ENCODE results near the gene VIL1. TPM values are rescaled to one million over a fixed set of nuclear protein-coding genes. Genes with fewer than 3 reads are reported as not detected.

Gene VIL1
- polyA plus RNA-seq, 1 donor (not counting 4 experiments of a cell fraction or from before 2014, with no cell fraction given): not detected

DNA sequence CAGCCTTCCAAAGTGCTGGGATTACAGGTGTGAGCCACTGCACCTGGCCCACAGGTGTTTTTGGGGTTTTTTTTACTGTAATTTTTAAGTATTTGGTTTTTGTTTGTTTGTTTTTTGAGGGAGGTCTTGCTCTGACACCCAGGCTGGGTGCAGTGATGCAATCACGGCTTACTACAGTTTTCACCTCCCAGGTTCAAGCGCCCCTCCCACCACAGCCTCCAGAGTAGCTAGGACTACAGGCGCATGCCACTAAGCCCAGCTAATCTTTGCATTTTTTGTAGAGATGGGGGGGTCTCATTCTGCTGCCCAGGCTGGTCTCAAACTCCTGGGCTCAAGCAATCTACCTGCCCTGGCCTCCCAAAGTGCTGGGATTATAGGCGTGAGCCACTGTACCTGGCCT lies 44.1 kb upstream of the VIL1 start:
- Histone ChIP-seq H3K79me2 (ENCODE audit: control insufficient read depth, insufficient read depth, low read length) (no peaks in the 10 kb centered on the region), H3K36me3 (ENCODE audit: control insufficient read depth in 2 of 2, extremely low read depth in 1 of 2, insufficient read depth in 2 of 2, low read length in 2 of 2) (no peaks in the 10 kb centered on the region), H3K4me1 (ENCODE audit: control insufficient read depth, extremely low read depth, insufficient read depth, low read length) (peaks cover 7% of the 10 kb centered on the region), H3K4me3 (ENCODE audit: control insufficient read depth in 2 of 3, extremely low read depth in 1 of 3, insufficient read depth in 2 of 3, low read depth in 1 of 3, low read length in 3 of 3) (no peak overlapping the region), H3K9me1 (ENCODE audit: control insufficient read depth, extremely low read depth, insufficient read depth, low read length) (no peaks in the 10 kb centered on the region), H3K27me3 (ENCODE audit: control insufficient read depth, extremely low read depth, insufficient read depth, low read length) (no peaks in the 10 kb centered on the region), H3K4me2 (ENCODE audit: control insufficient read depth, extremely low read depth, insufficient read depth, low read depth, low read length) (no peak overlapping the region), H3K9me3 (ENCODE audit: control insufficient read depth, low read depth, low read length) (no peaks in the 10 kb centered on the region), H2AFZ (ENCODE audit: control insufficient read depth, low read length) (no peak overlapping the region), H3K9ac (ENCODE audit: control insufficient read depth, extremely low read depth, insufficient read depth, low read length) (no peak overlapping the region), H3K27ac (ENCODE audit: control insufficient read depth, insufficient read depth, low read length) (no peak overlapping the region), H4K20me1 (ENCODE audit: control insufficient read depth, extremely low read depth, insufficient read depth, low read length) (no peaks in the 10 kb centered on the region)
- DNase-seq (ENCODE audit: low read depth, low spot score): no peak
- no peak for TF ChIP-seq EZH2 (IDR thresholded peaks at IDR 0.05; ENCODE audit: low read length)
- TF ChIP-seq, protein P1, sequence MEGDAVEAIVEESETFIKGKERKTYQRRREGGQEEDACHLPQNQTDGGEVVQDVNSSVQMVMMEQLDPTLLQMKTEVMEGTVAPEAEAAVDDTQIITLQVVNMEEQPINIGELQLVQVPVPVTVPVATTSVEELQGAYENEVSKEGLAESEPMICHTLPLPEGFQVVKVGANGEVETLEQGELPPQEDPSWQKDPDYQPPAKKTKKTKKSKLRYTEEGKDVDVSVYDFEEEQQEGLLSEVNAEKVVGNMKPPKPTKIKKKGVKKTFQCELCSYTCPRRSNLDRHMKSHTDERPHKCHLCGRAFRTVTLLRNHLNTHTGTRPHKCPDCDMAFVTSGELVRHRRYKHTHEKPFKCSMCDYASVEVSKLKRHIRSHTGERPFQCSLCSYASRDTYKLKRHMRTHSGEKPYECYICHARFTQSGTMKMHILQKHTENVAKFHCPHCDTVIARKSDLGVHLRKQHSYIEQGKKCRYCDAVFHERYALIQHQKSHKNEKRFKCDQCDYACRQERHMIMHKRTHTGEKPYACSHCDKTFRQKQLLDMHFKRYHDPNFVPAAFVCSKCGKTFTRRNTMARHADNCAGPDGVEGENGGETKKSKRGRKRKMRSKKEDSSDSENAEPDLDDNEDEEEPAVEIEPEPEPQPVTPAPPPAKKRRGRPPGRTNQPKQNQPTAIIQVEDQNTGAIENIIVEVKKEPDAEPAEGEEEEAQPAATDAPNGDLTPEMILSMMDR (optimal IDR thresholded peaks at IDR 0.05 in 1 of 3, IDR thresholded peaks at IDR 0.05 in 1 of 3, conservative IDR thresholded peaks at IDR 0.05 in 1 of 3; ENCODE audit: extremely low read depth in 1 of 3, insufficient read depth in 2 of 3, low read length in 3 of 3): no peak
- dilution Hi-C loops (cut with MboI; ENCODE audit: extremely low pct_ligation_motif_present, low sequenced_read_pairs): no loop called here
- no peak for FAIRE-seq

DNA sequence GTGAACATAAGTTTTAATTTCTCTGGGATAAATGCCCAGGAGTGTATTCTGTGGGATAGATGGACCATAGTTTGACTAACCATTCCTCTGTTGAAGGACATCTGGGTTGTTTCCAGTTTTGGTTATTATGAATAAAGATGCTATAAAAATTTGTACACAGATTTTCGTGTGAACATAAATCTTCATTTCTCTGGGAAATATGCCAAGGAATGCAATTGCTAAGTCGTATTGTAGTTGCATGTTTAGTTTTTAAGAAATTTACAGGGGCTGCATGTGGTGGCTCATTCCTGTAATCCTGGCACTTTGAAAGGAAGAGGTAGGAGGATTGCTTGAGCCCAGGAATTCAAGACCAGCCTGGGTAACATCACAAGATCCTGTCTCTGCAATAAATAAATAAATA lies 43.7 kb upstream of the VIL1 start:
- no peaks in the 10 kb centered on the region for H3K36me3 ChIP-seq (ENCODE audit: control insufficient read depth in 2 of 2, extremely low read depth in 1 of 2, insufficient read depth in 2 of 2, low read length in 2 of 2)
- H3K9me3 ChIP-seq (ENCODE audit: control insufficient read depth, low read depth, low read length): no peaks in the 10 kb centered on the region
- H3K27ac ChIP-seq (ENCODE audit: control insufficient read depth, insufficient read depth, low read length): no peak overlapping the region
- no peaks in the 10 kb centered on the region for H3K79me2 ChIP-seq (ENCODE audit: control insufficient read depth, insufficient read depth, low read length)
- H3K27me3 ChIP-seq (ENCODE audit: control insufficient read depth, extremely low read depth, insufficient read depth, low read length): no peaks in the 10 kb centered on the region
- no peaks in the 10 kb centered on the region for H3K9me1 ChIP-seq (ENCODE audit: control insufficient read depth, extremely low read depth, insufficient read depth, low read length)
- peaks cover 7% of the 10 kb centered on the region for H3K4me1 ChIP-seq (ENCODE audit: control insufficient read depth, extremely low read depth, insufficient read depth, low read length)
- FAIRE-seq (no peak), DNase-seq (ENCODE audit: low read depth, low spot score) (no peak)
- no peaks in the 10 kb centered on the region for H4K20me1 ChIP-seq (ENCODE audit: control insufficient read depth, extremely low read depth, insufficient read depth, low read length)
- H3K9ac ChIP-seq (ENCODE audit: control insufficient read depth, extremely low read depth, insufficient read depth, low read length): no peak overlapping the region
- no peak overlapping the region for H3K4me2 ChIP-seq (ENCODE audit: control insufficient read depth, extremely low read depth, insufficient read depth, low read depth, low read length)
- dilution Hi-C loops (cut with MboI; ENCODE audit: extremely low pct_ligation_motif_present, low sequenced_read_pairs): no loop called here
- no peak overlapping the region for H3K4me3 ChIP-seq (ENCODE audit: control insufficient read depth in 2 of 3, extremely low read depth in 1 of 3, insufficient read depth in 2 of 3, low read depth in 1 of 3, low read length in 3 of 3)
- no peak overlapping the region for H2AFZ ChIP-seq (ENCODE audit: control insufficient read depth, low read length)
- TF ChIP-seq EZH2 (IDR thresholded peaks at IDR 0.05; ENCODE audit: low read length): no peak
- TF ChIP-seq, protein P1 (optimal IDR thresholded peaks at IDR 0.05 in 1 of 3, IDR thresholded peaks at IDR 0.05 in 1 of 3, conservative IDR thresholded peaks at IDR 0.05 in 1 of 3; ENCODE audit: extremely low read depth in 1 of 3, insufficient read depth in 2 of 3, low read length in 3 of 3): no peak
